Spleen (tissue), 7 donors: ENCODE data around the gene BUB1B.

Source experiments
- CTCF ChIP-seq, 11 experiments: fragments of 200-600 bp in 7 of 11; fragments of 450-650 bp in 4 of 11; sonication (generic) in 4 of 11; IDR thresholded peaks in 8 of 11; conservative IDR thresholded peaks in 3 of 11; 1 replicate in 7 of 11; 2 replicates in 4 of 11; pipeline versions ENCODE4 v1.4.0 to v1.8.0; 2016 to 2021; ENCODE audit warnings: antibody characterized with exemption in 11 of 11, inconsistent platforms in 4 of 11, mild to moderate bottlenecking in 1 of 11
- POLR2A ChIP-seq, 3 donors: fragments of 450-650 bp; IDR thresholded peaks; one replicate each; pipeline ENCODE4 v1.5.1; 2017; ENCODE audit warnings: antibody characterized with exemption in 3 of 3, mild to moderate bottlenecking in 1 of 3
- POLR2AphosphoS5 ChIP-seq, 3 donors: sonication (generic); formaldehyde crosslinking; IDR thresholded peaks; one replicate each; pipeline ENCODE4 v1.5.1; 2017; ENCODE audit warnings: antibody characterized with exemption in 3 of 3
- donor health status: DM: no; HTN: no; CAD: no; lungs with moderate emphysema.
- donor health status: DM: no; HTN: no; CAD: no.
- donor health status: DM: no; HTN: no; CAD: no.

GRCh38 chr15:40115670-40116093, 45.2 kb upstream of the BUB1B start:
- TF ChIP-seq CTCF (IDR thresholded peaks at IDR 0.05 in 8 of 11, conservative IDR thresholded peaks at IDR 0.05 in 3 of 11) (no peak), POLR2A (IDR thresholded peaks at IDR 0.05) (no peak), POLR2AphosphoS5 (IDR thresholded peaks at IDR 0.05) (peak; percentile 60 to 81 (median 70))
